B cell (primary cell): ENCODE measurements around the gene B4GALT4. TPM values are rescaled to one million over a fixed set of nuclear protein-coding genes. Genes with fewer than 3 reads are reported as not detected.
"Not testable (repeated sequence)": the region's sequence is repeated elsewhere in the genome, so short reads cannot be mapped to it uniquely, and the experiment has no call there.

Experiments used
- ATAC-seq: fragments of 200-7000 bp; cut with Tn5 transposase; one replicate; pipeline ENCODE4 v1.10.0; 2021; ENCODE audit warnings: low read depth, mild to moderate bottlenecking, moderate number of reproducible peaks, moderate library complexity
- CTCF ChIA-PET: fragments of 350-600 bp; sonication (Branson Sonifier 250); formaldehyde crosslinking; loops from one replicate; lab custom pipeline; 2021; ENCODE audit warnings: antibody characterized with exemption, inconsistent platforms; lab: Charles Lee
- POLR2A ChIA-PET: fragments of 350-600 bp; sonication (Branson Sonifier 250); formaldehyde crosslinking; loops from one replicate; lab custom pipeline; 2021; ENCODE audit warnings: antibody characterized with exemption; lab: Charles Lee
- DNase-seq: peaks from one replicate; pipeline ENCODE4 v3.0.0; 2013
- H2AFZ ChIP-seq: 2 replicates; pipeline ENCODE4 v1.6.1; 2012; ENCODE audit warnings: mild to moderate bottlenecking, low read depth, low read length; ENCODE audit not compliant: insufficient read depth, poor library complexity, severe bottlenecking
- H3K27ac ChIP-seq, 2 donors: 1 replicate in 1 of 2; 2 replicates in 1 of 2; pipeline ENCODE4 v1.5.1; 2012 to 2013; ENCODE audit warnings: low read length in 2 of 2, mild to moderate bottlenecking in 2 of 2, moderate library complexity in 1 of 2
- H3K27me3 ChIP-seq, 4 experiments: fragments of 200-600 bp in 1 of 4; sonication (generic) in 1 of 4; replicated peaks in 1 of 4; 1 replicate in 2 of 4; 2 replicates in 2 of 4; pipeline versions ENCODE4 v1.6.1 to v1.7.0; 2013 to 2016; ENCODE audit warnings: low read length in 3 of 4, mild to moderate bottlenecking in 2 of 4, mixed read lengths in 1 of 4, moderate library complexity in 1 of 4; ENCODE audit not compliant: insufficient read depth in 4 of 4, control insufficient read depth in 3 of 4; ENCODE audit errors: control extremely low read depth in 1 of 4
- H3K36me3 ChIP-seq, 2 experiments: replicated peaks in 1 of 2; 1 replicate in 1 of 2; 2 replicates in 1 of 2; pipeline versions ENCODE4 v1.6.1 to v1.7.1; 2013; ENCODE audit warnings: low read length in 1 of 2; ENCODE audit not compliant: insufficient read depth in 2 of 2, control insufficient read depth in 1 of 2; ENCODE audit errors: control extremely low read depth in 1 of 2, extremely low read depth in 1 of 2
- H3K4me1 ChIP-seq, 2 donors: fragments of 200-600 bp in 1 of 2; sonication (generic) in 1 of 2; 1 replicate in 1 of 2; 2 replicates in 1 of 2; pipeline versions ENCODE4 v1.5.1 to v1.6.1; 2013 to 2017; ENCODE audit warnings: low read length in 2 of 2; ENCODE audit not compliant: control insufficient read depth in 2 of 2, insufficient read depth in 2 of 2
- H3K4me2 ChIP-seq: replicated peaks from 2 replicates; pipeline ENCODE3; 2012; ENCODE audit warnings: mild to moderate bottlenecking, low read depth, low read length; ENCODE audit not compliant: poor library complexity, severe bottlenecking
- H3K4me3 ChIP-seq, 5 experiments: fragments of 200-600 bp in 1 of 5; sonication (generic) in 1 of 5; 1 replicate in 3 of 5; 2 replicates in 2 of 5; pipeline versions ENCODE4 v1.5.1 to v1.7.0; 2011 to 2016; ENCODE audit warnings: low read length in 4 of 5, mild to moderate bottlenecking in 4 of 5, low read depth in 2 of 5, control low read depth in 1 of 5, moderate library complexity in 1 of 5; ENCODE audit not compliant: insufficient read depth in 1 of 5; ENCODE audit errors: control extremely low read depth in 1 of 5, extremely low read depth in 1 of 5
- H3K79me2 ChIP-seq: fragments of 200-600 bp; sonication (generic); one replicate; pipeline ENCODE4 v1.6.0; 2016; ENCODE audit warnings: low read length; ENCODE audit not compliant: control insufficient read depth, insufficient read depth
- H3K9ac ChIP-seq: fragments of 200-600 bp; sonication (generic); 2 replicates; pipeline ENCODE4 v1.6.1; 2017; ENCODE audit warnings: mild to moderate bottlenecking, low read length, moderate library complexity
- H3K9me3 ChIP-seq, 3 donors: one replicate each; pipeline versions ENCODE4 v1.6.1 to v1.7.1; 2013; ENCODE audit warnings: low read length in 2 of 3; ENCODE audit not compliant: control insufficient read depth in 2 of 3, insufficient read depth in 1 of 3; ENCODE audit errors: control extremely low read depth in 1 of 3
- H4K20me1 ChIP-seq: 2 replicates; pipeline ENCODE4 v1.6.0; 2012; ENCODE audit warnings: mild to moderate bottlenecking, low read length; ENCODE audit not compliant: insufficient read depth, control insufficient read depth, poor library complexity, severe bottlenecking
- H3K27ac Mint-ChIP-seq: one replicate; pipeline ENCODE4 v1.8.0; 2021; ENCODE audit warnings: mixed read lengths
- H3K27me3 Mint-ChIP-seq: one replicate; pipeline ENCODE4 v1.8.0; 2021; ENCODE audit warnings: mixed read lengths
- H3K4me1 Mint-ChIP-seq: one replicate; pipeline ENCODE4 v1.8.0; 2021; ENCODE audit warnings: mixed read lengths
- H3K4me3 Mint-ChIP-seq: one replicate; pipeline ENCODE4 v1.8.0; 2021; ENCODE audit warnings: mixed read lengths
- H3K9me3 Mint-ChIP-seq: one replicate; pipeline ENCODE4 v1.8.0; 2022; ENCODE audit warnings: mixed read lengths; ENCODE audit not compliant: insufficient read depth
- EZH2 ChIP-seq: IDR thresholded peaks from 2 replicates; pipeline ENCODE4 v1.6.1; 2012; ENCODE audit warnings: borderline replicate concordance, low read depth, mild to moderate bottlenecking, moderate library complexity, low read length; ENCODE audit not compliant: insufficient read depth, poor library complexity, severe bottlenecking
- WGBS: methylation state at CpG from one replicate; pipeline ENCODE4 v1.1.5; 2013; ENCODE audit warnings: missing lambda C conversion rate; ENCODE audit not compliant: insufficient coverage; 5-methylcytosine and 5-hydroxymethylcytosine counted together
- intact Hi-C: fragments of 100-400 bp; cut with micrococcal nuclease; formaldehyde crosslinking; loops from one replicate; pipeline ENCODE4 v1.10.0; 2022
- polyA plus RNA-seq: library from polyadenylated mRNA; depleted of rRNA; stranded (reverse); fragments of >200 nt; gene quantifications from 2 replicates; pipeline ENCODE4 v1.2.3, GENCODE V29; 2012
- total RNA-seq, 2 donors: library from RNA; stranded (reverse); fragments of 120-200 nt in 1 of 2; gene quantifications; 1 replicate in 1 of 2; 2 replicates in 1 of 2; pipeline versions ENCODE4 v1.2.3 to v1.2.4, GENCODE V29; 2013 to 2022
- TF ChIP-seq, protein P1 (sequence below): fragments of 200-600 bp; IDR thresholded peaks from one replicate; pipeline ENCODE4 v1.8.0; 2022; ENCODE audit warnings: antibody characterized with exemption, mild to moderate bottlenecking

The B4GALT4 gene
- total and polyA plus RNA-seq, 2 donors (not counting 1 experiment from before 2014, with no cell fraction given), result 7.1 to 21.9 TPM

DNA sequence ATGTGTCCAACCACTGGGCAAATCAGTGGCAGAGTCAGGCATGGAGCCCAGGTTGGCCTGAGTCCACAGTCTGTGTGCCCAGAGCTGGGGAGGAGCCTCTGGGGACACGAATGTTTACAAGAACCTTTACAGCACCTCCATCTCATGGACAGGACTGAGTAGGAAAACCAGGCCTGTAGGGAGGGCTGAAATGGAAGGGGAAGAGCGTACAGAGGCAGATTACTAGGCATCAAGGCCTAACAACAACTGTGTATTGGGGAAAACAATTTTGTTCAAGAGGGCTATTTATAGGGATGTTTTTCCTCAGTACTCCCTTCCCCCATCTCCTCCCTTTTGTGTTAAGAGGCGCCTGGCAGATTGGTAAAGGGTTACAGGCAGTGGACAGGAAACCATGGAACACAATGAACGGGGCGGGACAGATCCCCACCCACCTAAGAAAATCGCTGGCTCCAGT, 38.5 kb upstream of the B4GALT4 start:
- ChIA-PET POLR2A (no interaction called here), CTCF (no interaction called here)
- no peak for DNase-seq
- Histone ChIP-seq H4K20me1 (no peaks in the 10 kb centered on the region), H3K27ac (no peak overlapping the region), H3K27me3 (no peaks in the 10 kb centered on the region), H3K9ac (no peak overlapping the region), H3K79me2 (no peaks in the 10 kb centered on the region), H3K4me1 (no peaks in the 10 kb centered on the region), H3K9me3 (peaks cover 0 to 13% (median 9%) of the 10 kb centered on the region in 3 donors), H3K4me3 (no peak overlapping the region), H2AFZ (no peak overlapping the region), H3K36me3 (no peaks in the 10 kb centered on the region), H3K4me2 (no peak overlapping the region)
- H3K4me1 Mint-ChIP-seq, result no peaks in the 10 kb centered on the region
- H3K4me3 Mint-ChIP-seq, result no peak overlapping the region
- peaks cover 8% of the 10 kb centered on the region for H3K9me3 Mint-ChIP-seq
- WGBS, result no CpG with 5 or more reads among the region's 6 CpGs
- no peak for ATAC-seq
- no peak overlapping the region for H3K27ac Mint-ChIP-seq
- TF ChIP-seq EZH2, result no peak
- intact Hi-C loops, result loop anchor here (5.0 kb wide), 1 partner anchor 43 kb away; no protein-coding TSS in a partner anchor
- no peaks in the 10 kb centered on the region for H3K27me3 Mint-ChIP-seq

DNA sequence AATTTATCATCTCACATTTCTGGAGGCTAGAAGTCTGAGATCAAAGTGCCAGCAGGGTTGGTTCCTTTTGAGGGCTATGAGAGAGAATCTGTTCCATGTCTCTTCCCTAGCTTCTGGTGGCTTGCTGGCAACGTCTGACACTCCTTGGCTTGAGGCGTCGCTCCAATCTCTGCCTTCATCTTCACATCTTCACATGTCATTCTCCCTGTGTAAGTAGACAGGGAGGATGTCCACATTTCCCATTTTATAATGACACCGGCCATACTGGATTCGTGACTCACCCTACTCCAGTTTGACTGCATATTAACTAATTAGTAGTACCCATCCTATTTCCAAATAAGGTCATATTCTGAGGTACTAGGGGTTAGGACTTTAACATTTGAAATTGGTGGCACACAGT, 36.0 kb upstream of the B4GALT4 start:
- no peaks in the 10 kb centered on the region for H3K9me3 ChIP-seq
- TF ChIP-seq, protein P1, sequence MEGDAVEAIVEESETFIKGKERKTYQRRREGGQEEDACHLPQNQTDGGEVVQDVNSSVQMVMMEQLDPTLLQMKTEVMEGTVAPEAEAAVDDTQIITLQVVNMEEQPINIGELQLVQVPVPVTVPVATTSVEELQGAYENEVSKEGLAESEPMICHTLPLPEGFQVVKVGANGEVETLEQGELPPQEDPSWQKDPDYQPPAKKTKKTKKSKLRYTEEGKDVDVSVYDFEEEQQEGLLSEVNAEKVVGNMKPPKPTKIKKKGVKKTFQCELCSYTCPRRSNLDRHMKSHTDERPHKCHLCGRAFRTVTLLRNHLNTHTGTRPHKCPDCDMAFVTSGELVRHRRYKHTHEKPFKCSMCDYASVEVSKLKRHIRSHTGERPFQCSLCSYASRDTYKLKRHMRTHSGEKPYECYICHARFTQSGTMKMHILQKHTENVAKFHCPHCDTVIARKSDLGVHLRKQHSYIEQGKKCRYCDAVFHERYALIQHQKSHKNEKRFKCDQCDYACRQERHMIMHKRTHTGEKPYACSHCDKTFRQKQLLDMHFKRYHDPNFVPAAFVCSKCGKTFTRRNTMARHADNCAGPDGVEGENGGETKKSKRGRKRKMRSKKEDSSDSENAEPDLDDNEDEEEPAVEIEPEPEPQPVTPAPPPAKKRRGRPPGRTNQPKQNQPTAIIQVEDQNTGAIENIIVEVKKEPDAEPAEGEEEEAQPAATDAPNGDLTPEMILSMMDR, result no peak
- TF ChIP-seq EZH2, result no peak
- no peaks in the 10 kb centered on the region for H3K27me3 ChIP-seq
- no peaks in the 10 kb centered on the region for H3K36me3 ChIP-seq
- no peaks in the 10 kb centered on the region for H3K4me1 ChIP-seq
- no peak overlapping the region for H3K4me3 ChIP-seq
- H3K4me2 ChIP-seq, result no peak overlapping the region
- CTCF ChIA-PET, result interaction anchor here (0.8 to 4.5 kb wide), 9 partner anchors 16 to 405 kb away, joined by 3 to 60 read pairs (median 3); partner anchors contain the start of genes B4GALT4 and POGLUT1
- no peaks in the 10 kb centered on the region for H4K20me1 ChIP-seq
- WGBS, result no CpG with 5 or more reads among the region's 5 CpGs
- H3K9me3 Mint-ChIP-seq, result peaks cover 3% of the 10 kb centered on the region
- no peaks in the 10 kb centered on the region for H3K79me2 ChIP-seq
- no peak overlapping the region for H2AFZ ChIP-seq
- H3K4me3 Mint-ChIP-seq, result no peak overlapping the region
- no peak overlapping the region for H3K27ac Mint-ChIP-seq
- intact Hi-C loops, result loop anchor here (5.0 kb wide), 1 partner anchor 46 kb away; no protein-coding TSS in a partner anchor
- DNase-seq, result no peak
- no peaks in the 10 kb centered on the region for H3K27me3 Mint-ChIP-seq
- POLR2A ChIA-PET, result no interaction called here
- no peak overlapping the region for H3K9ac ChIP-seq
- H3K27ac ChIP-seq, result no peak overlapping the region
- H3K4me1 Mint-ChIP-seq, result no peaks in the 10 kb centered on the region
- ATAC-seq, result no peak

DNA sequence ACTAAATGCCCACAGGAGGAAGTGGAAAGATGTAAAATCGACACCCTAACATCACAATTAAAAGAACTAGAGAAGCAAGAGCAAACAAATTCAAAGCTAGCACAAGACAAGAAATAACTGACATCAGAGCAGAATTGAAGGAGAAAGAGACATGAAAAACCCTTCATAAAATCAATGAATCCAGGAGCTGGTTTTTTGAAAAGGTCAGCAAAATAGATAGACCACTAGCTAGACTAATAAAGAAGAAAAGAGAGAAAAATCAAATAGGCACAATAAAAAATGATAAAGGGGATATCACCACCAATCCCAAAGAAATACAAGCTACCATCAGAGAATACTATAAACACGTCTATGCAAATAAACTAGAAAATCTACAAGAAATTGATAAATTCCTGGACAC, 29.5 kb upstream of the B4GALT4 start:
- H3K9me3 ChIP-seq, H3K4me3 Mint-ChIP-seq, H3K79me2 ChIP-seq, ATAC-seq, H3K27me3 ChIP-seq, H3K36me3 ChIP-seq, H3K4me3 ChIP-seq, H3K27ac Mint-ChIP-seq, H4K20me1 ChIP-seq, H3K9ac ChIP-seq, H3K4me1 Mint-ChIP-seq, DNase-seq, H3K27me3 Mint-ChIP-seq, intact Hi-C loops, H3K4me2 ChIP-seq, H2AFZ ChIP-seq, H3K9me3 Mint-ChIP-seq, POLR2A ChIA-PET, H3K4me1 ChIP-seq, H3K27ac ChIP-seq: not testable (repeated sequence)
- WGBS, result no CpG with 5 or more reads among the region's 2 CpGs
- CTCF ChIA-PET, result interaction anchor here (1.8 kb wide), 1 partner anchor 29 kb away, joined by 5 read pairs; the partner anchor contains the start of gene B4GALT4
